NCI-H2029 (cell line): ENCODE data around the gene SPRED2.

Source experiments
- DNase-seq: peaks from one replicate; lab custom pipeline; 2025; lab: John Stamatoyannopoulos, UW

SPRED2 gene

DNA sequence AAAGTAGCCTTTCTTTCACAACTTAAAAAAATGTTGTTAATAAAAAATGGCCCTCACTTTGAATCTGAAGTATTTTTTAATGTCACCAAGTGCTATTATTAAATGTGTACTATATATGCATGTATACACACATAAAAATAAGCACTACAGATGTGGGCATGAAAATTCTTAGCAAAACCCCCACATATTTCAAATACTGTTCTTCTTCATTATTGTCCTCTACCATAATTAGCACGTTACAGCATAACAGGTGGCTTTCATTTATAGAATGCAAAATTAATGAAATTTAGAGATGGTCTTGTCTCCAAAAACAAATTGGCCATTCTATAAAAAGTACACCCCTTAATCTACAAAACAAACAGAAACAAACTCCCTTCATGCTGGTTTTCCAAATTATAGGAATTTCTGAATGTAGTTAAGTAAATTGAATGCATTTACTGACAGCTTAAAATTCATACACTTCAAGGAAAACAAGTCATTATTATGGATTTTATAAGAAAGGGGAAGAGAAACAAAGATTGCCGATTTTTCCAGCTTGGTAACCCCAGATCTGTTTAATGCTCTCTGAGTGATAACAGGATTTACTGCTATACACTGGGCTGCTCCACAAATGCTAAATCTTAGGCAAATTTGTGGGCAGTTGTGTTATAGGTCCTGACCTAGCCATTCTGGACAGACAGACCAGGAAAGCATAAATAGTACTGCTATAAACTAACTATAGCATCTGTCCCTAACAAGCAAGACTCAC lies 67.2 kb downstream of the SPRED2 start:
- DNase-seq, result no peak

- DNase-seq, result no peak
Measured at GRCh38 chr2:65363879-65364666, 68.3 kb downstream of the SPRED2 start.

GRCh38 chr2:65361623-65362022 lies 70.8 kb downstream of the SPRED2 start:
- no peak for DNase-seq

DNA sequence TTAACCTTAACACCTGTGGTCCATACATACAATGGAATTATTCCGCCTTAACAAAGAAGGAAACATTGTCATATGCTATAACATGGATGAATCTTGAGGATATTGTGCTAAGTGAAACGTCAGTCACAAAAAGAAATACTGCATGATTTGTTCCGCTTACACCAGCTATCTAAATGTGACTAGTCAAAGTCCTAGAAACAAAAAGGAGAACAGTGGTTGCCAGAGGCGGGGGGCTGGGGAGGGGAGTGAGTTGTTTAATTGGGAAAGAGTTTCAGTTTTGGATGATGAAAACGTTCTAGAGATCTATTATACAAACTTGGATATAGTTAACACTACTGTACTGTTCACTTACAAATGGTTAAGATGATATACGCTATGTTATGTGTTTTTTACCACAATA lies 72.0 kb downstream of the SPRED2 start:
- no peak for DNase-seq

GRCh38 chr2:65358678-65359400 lies 73.6 kb downstream of the SPRED2 start:
- DNase-seq, result no peak

DNA sequence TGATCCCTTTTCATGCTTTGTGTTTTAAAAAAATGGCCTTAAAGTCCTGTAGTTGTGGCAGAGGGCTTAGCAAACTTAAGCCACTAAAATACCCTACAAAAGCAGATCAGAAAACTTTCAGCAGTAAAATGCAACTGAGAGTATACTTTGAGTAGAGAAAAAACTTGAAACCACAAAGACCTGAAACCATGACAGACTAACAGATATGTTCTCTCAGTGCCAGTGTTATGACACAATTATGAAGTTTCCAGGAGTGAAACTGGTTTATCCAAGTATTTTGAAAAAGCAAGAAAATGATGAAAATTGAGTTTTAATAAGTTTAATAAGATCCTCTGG lies 74.5 kb downstream of the SPRED2 start:
- DNase-seq, result no peak

GRCh38 chr2:65357095-65357958 lies 75.1 kb downstream of the SPRED2 start:
- DNase-seq, result no peak

- no peak for DNase-seq
Measured at GRCh38 chr2:65355186-65355831, 77.1 kb downstream of the SPRED2 start.

DNA sequence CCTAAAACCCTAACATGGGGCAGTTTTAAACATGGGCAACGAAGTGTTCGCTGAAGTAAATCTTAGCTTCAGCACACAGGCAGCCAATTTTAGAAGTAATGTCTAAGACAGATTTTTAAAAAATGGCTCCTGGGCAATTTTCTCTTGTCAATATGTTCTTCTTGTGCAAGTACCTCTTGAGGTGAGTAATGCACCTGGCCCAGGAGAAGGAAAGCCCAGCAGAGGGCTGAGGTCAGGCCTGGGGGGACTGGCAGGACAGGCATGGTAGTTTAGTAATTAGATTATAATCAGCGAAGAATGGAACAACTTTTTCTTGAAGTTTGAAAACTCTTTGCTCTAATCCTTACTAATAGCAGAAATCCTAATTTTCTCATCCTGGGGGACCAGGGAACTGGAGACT lies 77.6 kb downstream of the SPRED2 start:
- no peak for DNase-seq

GRCh38 chr2:65353927-65354326 lies 78.5 kb downstream of the SPRED2 start:
- DNase-seq, result peak; percentile 61

GRCh38 chr2:65353046-65353445 lies 79.4 kb downstream of the SPRED2 start:
- no peak for DNase-seq

DNA sequence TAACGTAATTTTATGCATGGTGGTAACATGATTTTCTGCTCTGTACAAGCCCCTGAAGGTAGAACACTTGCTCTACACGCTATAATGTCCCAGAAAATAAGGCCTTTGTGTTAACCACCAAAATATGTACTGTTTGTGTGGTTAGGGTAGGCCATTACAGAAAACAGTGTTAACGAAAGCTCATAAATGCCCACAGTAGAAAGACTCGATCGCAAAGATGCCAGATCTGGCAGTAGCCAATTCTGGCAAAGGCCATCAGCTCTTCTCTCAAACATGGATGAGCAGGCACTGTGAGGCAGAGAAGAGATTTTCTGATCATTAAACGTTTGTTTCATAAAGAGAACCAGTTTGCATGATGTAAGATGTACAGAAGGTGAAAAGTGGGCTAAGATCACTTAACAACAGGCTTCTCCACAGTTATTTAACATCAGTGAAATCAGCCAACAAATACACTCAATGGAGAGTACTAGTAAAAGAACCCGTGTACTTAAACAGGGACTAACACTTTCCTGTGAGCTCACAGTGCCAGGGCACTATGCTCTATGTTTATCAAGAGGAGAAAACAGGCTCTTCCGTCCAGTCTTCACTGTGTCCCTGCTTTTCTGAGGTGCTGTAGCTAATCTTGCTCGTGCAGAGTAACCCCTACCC lies 80.3 kb downstream of the SPRED2 start:
- no peak for DNase-seq

DNA sequence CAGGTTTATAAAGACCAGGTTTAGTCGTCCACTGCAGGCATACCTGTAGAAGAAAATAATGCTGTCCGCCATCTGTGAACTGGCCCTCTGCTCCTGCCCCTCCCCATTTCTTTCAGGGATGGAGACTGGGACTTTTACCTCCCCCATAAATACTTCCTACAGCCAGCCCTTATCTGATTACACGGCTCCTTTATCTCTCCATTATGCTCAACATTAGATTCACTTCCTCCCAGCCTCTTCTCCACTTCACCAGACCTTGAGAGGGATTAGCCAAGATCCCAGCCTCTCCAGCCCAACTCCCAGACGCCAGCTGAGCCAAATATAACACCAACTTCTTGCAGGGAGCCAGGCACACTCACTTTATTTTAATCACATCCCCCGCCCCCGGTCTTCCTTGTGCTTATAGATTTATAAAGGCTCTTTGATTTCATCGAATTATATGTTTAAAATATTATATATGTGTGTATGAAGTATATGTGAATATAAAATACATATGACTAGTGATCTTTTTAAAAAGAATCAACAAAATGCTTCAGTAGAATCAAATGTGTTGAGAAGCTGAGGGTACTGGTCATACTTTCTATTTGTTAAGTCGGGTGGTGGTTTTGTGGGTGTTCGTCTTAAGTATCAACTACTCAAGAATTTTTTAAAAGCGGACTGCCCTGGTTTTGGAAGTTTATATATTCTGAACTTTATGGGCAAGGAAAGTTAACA lies 81.0 kb downstream of the SPRED2 start:
- DNase-seq, result no peak

GRCh38 chr2:65350651-65351056 lies 81.7 kb downstream of the SPRED2 start:
- DNase-seq, result no peak

- peak; percentile 84 for DNase-seq
Measured at GRCh38 chr2:65349863-65350262, 82.5 kb downstream of the SPRED2 start.

GRCh38 chr2:65347913-65348312 lies 84.5 kb downstream of the SPRED2 start:
- DNase-seq, result no peak

- DNase-seq, result no peak
Measured at GRCh38 chr2:65345631-65346030, 86.8 kb downstream of the SPRED2 start.

DNA sequence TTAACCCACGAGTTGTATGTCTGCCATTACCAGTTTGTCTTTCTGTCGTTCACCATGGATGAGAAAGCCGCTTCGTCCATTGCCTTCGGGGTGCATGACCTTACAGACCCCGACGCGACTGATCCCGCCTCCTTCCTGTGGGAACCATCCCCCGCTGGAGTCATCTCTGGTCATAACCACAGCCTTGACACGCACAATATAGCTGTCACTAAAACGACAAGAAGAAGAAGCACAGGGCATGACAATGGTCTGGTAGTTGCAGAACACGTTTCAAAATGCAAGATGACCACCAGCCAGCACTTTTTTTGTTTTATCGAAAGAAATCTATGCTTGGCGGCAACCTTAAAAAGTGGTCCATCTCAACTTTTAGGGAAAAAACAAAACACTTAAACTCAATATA lies 87.7 kb downstream of the SPRED2 start:
- DNase-seq, result no peak

- DNase-seq, result no peak
Measured at GRCh38 chr2:65344182-65344581, 88.2 kb downstream of the SPRED2 start.

- DNase-seq, result no peak
Measured at GRCh38 chr2:65343386-65343785, 89.0 kb downstream of the SPRED2 start.
